Muscle layer of duodenum (tissue), 2 donors: ENCODE data around the gene HDAC4.

Source experiments
- H3K27ac ChIP-seq: one replicate; pipeline ENCODE4 v1.7.0; 2013; ENCODE audit warnings: mild to moderate bottlenecking, low read length
- H3K27me3 ChIP-seq: one replicate; pipeline ENCODE4 v1.7.0; 2013; ENCODE audit warnings: low read depth, mild to moderate bottlenecking, control low read depth, low read length
- H3K36me3 ChIP-seq, 2 donors: one replicate each; pipeline ENCODE4 v1.7.0; 2013; ENCODE audit warnings: low read length in 2 of 2, control low read depth in 1 of 2, mild to moderate bottlenecking in 1 of 2; ENCODE audit not compliant: insufficient read depth in 2 of 2, control insufficient read depth in 1 of 2
- H3K4me1 ChIP-seq, 2 donors: one replicate each; pipeline ENCODE4 v1.7.0; 2013; ENCODE audit warnings: low read length in 2 of 2, mild to moderate bottlenecking in 2 of 2, control low read depth in 1 of 2, moderate library complexity in 1 of 2; ENCODE audit not compliant: insufficient read depth in 2 of 2, control insufficient read depth in 1 of 2
- H3K4me3 ChIP-seq, 2 donors: one replicate each; pipeline ENCODE4 v1.7.0; 2013; ENCODE audit warnings: low read length in 2 of 2, low read depth in 1 of 2, mild to moderate bottlenecking in 1 of 2
- H3K9me3 ChIP-seq, 2 donors: one replicate each; pipeline ENCODE4 v1.7.0; 2013; ENCODE audit warnings: low read length in 2 of 2, control low read depth in 1 of 2, mild to moderate bottlenecking in 1 of 2; ENCODE audit not compliant: control insufficient read depth in 1 of 2
- donor health status: healthy.

The HDAC4 gene

GRCh38 chr2:239019183-239019581 is 381.6 kb downstream of the HDAC4 start:
- no peaks in the 10 kb centered on the region for H3K27me3 ChIP-seq
- no peaks in the 10 kb centered on the region for H3K36me3 ChIP-seq
- no peak overlapping the region for H3K4me3 ChIP-seq
- no peak overlapping the region for H3K27ac ChIP-seq
- H3K4me1 ChIP-seq = peaks cover 0 to 17% of the 10 kb centered on the region in 2 donors
- no peaks in the 10 kb centered on the region for H3K9me3 ChIP-seq

DNA sequence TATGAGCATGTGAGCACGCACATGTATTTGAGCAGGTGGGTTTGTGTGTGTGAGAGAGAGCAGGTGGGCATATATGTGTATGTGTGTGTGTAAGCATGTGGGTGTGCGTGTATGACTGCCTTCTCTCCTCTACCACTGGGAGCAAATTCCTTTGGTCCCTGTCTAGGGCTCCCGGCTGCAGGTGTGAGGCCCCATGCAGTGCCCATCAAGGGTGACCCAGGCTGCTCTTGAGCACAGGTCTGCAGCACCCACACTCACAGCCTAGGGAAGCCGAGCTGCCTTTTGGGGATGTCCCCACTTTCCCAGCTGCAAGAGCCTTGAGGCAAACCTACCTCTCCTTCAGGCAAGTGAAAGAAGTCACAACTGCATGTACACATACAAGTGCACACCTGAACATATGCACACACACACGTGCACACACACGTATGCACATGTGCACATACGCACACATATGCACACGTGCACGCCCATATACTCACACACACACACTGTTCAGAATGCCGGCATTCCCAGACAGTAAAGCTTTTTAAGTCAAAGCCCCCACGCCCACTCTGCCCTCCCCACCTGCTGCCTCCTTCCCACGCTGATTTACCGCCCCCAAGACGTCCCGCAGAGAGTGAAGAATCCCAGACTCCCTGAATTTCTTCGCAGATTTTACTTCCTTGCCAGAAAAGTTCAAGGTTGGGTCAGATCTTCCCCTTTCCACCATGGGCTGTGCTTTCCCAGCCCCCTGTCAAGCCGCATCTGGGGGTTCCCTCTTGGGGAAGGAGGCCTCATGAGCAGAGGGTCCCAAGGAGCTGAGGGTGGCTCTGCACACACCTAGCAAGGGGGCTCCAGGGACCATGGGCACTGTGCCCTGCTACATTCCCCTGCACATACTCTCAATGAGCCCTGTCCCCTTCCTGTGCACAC is 382.3 kb downstream of the HDAC4 start:
- no peaks in the 10 kb centered on the region for H3K36me3 ChIP-seq
- H3K4me3 ChIP-seq = no peak overlapping the region
- H3K27me3 ChIP-seq = no peaks in the 10 kb centered on the region

GRCh38 chr2:239017491-239018098 is 383.2 kb downstream of the HDAC4 start:
- Histone ChIP-seq H3K27me3 (no peaks in the 10 kb centered on the region), H3K36me3 (no peaks in the 10 kb centered on the region), H3K4me3 (no peak overlapping the region), H3K4me1 (peaks cover 0 to 17% of the 10 kb centered on the region in 2 donors), H3K9me3 (no peaks in the 10 kb centered on the region), H3K27ac (no peak overlapping the region)

More for the DNA sequence above, 382.3 kb downstream of the HDAC4 start:
- Histone ChIP-seq H3K27ac (no peak overlapping the region), H3K4me1 (peaks cover 0 to 17% of the 10 kb centered on the region in 2 donors), H3K9me3 (no peaks in the 10 kb centered on the region)

DNA sequence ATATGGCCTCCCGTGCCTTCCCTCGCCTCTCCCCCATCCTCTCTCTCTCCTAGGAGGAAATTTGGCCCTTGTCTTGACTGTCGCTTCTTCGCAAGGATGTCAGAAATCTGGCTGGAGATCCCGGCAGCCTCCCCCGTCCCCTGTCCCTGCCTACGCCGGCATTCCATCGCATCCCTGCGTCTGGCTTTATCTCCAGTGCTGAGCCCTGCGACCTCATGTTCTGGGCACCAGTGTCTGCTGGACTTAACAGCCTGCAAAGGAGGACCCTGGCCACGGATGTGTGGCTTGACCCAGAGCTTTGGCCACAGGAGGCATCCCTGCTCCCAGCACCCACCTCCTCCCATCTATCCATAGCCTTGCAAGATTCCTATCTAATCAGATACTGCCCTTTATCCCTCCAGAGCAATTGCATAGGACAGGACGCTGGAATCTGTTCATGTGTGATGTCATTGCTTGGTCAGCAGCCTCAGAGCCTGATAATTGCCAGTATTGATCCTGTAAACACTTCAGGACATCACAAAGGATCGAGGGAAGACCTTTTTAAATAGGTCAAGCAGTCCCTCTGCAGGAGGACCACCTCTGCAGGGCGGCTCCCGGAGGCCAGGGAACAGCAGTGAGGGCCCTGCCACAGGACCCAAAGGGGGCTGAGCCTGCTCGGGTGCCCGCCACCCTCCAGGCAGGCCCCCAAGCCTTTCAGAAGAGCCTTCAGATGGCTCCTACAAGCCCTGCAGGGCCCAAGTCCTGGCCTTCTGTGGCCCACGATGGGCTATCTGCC is 384.7 kb downstream of the HDAC4 start:
- Histone ChIP-seq H3K27ac (no peak overlapping the region), H3K36me3 (no peaks in the 10 kb centered on the region), H3K4me3 (no peak overlapping the region), H3K27me3 (no peaks in the 10 kb centered on the region), H3K9me3 (no peaks in the 10 kb centered on the region), H3K4me1 (peaks cover 0 to 17% of the 10 kb centered on the region in 2 donors)

GRCh38 chr2:239015218-239015900 is 385.5 kb downstream of the HDAC4 start:
- H3K9me3 ChIP-seq = no peaks in the 10 kb centered on the region
- no peak overlapping the region for H3K27ac ChIP-seq
- H3K36me3 ChIP-seq = no peaks in the 10 kb centered on the region
- no peak overlapping the region for H3K4me3 ChIP-seq
- no peaks in the 10 kb centered on the region for H3K27me3 ChIP-seq
- H3K4me1 ChIP-seq = peaks cover 0 to 17% of the 10 kb centered on the region in 2 donors

DNA sequence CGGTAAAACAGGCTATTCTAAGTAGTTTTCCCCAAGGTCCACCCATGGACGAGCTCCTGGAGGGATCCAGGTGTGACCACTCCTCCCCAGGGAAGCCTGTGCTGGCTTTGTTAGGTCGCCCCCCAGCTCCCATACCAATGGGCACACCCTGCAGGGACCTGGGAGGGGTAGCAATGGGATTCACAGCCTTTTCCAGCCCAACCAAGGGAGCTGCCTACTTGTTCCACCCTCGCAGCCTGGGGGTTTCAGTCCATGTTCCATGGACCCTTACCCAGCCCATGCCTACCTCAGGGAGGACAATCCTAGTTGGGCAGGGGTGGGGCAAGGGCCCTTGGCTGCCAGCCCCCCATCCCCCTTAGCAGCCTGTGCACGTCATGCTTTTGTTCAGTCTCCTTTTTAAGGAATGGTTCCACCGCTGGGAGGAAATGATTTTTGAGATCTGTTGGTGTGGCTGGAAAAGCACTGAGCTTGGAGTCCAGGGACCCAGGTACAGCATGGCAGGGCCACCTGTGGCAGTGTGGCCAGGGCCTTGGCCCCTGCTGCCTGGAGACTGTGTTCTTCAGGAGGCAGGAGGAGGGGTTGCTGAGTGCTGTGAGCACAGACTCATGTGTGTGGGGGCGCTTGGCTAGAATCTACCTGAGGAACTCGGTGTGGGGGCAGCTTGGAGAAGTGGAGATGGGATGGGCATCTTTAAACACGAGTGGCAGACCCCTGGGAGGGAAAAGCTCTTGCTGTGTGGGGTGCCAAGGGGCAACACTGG is 386.2 kb downstream of the HDAC4 start:
- no peaks in the 10 kb centered on the region for H3K36me3 ChIP-seq
- no peak overlapping the region for H3K4me3 ChIP-seq
- H3K9me3 ChIP-seq = no peaks in the 10 kb centered on the region
- H3K4me1 ChIP-seq = peaks cover 0 to 17% of the 10 kb centered on the region in 2 donors
- no peaks in the 10 kb centered on the region for H3K27me3 ChIP-seq
- no peak overlapping the region for H3K27ac ChIP-seq

- Histone ChIP-seq H3K36me3 (no peaks in the 10 kb centered on the region), H3K9me3 (no peaks in the 10 kb centered on the region), H3K27me3 (no peaks in the 10 kb centered on the region), H3K27ac (no peak overlapping the region), H3K4me1 (peaks cover 0 to 11% of the 10 kb centered on the region in 2 donors), H3K4me3 (no peak overlapping the region)
Measured at GRCh38 chr2:239013678-239013976, 387.2 kb downstream of the HDAC4 start.

DNA sequence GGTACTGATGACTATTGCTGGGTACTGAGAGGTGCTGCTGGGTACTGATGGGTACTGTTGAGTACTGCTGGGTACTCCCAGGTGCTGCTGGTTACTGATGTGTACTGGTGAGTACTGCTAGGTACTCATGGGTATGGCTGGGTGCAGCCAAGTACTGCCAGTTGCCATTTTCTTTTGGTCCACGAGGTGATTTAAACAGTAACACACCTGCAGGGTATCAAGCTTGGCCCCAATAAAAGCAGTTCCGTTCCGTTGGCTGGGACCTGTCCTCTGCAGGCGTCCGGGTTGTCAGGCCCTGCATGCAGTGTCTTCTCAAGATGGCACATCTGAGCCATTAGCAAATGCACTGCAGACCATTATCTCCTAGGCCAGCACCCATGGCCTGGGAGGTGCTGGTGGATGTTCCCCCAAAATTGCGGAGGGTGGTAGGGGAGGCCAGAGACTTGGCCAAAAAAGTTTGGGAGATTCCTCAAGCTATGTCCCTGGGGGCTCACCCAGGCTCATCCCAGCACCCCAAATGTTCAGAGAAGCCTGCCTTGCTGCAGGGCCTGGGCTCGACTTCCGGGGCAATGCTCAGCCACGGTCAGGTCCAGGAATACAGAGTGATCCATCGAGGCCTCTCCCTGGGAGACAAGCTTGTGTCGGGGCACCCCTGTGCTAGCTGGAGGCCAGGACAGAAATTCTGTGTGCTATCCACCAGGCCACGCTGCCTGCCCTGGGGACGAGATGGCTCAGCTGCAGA is 387.7 kb downstream of the HDAC4 start:
- no peak overlapping the region for H3K27ac ChIP-seq
- no peak overlapping the region for H3K4me3 ChIP-seq
- peaks cover 0 to 7% of the 10 kb centered on the region in 2 donors for H3K4me1 ChIP-seq
- no peaks in the 10 kb centered on the region for H3K27me3 ChIP-seq
- no peaks in the 10 kb centered on the region for H3K9me3 ChIP-seq
- no peaks in the 10 kb centered on the region for H3K36me3 ChIP-seq

DNA sequence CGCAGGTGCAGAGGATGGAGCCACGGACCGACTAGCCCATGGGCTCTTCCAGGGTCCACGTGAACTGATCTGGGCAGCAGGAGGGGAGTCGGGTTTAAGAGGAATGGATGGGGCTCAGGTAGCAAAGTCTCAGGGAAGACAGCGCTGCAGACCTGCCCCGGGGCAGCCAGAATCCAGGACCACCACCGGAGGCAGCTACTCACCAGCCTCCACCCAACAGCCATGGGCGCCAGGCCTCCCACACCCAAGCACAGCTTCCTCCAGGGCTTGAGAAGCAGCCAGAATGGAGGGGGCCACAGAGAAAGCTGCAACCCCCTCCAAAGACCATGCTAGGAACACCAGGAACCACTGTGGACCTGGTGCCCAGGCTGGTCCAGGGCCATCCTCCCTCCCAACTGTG is 388.6 kb downstream of the HDAC4 start:
- Histone ChIP-seq H3K4me3 (no peak overlapping the region), H3K4me1 (peaks cover 0 to 7% of the 10 kb centered on the region in 2 donors), H3K27me3 (no peaks in the 10 kb centered on the region), H3K36me3 (no peaks in the 10 kb centered on the region), H3K27ac (no peak overlapping the region), H3K9me3 (no peaks in the 10 kb centered on the region)

GRCh38 chr2:239009589-239009961 is 391.2 kb downstream of the HDAC4 start:
- Histone ChIP-seq H3K9me3 (no peaks in the 10 kb centered on the region), H3K4me3 (no peak overlapping the region), H3K27me3 (no peaks in the 10 kb centered on the region), H3K36me3 (no peaks in the 10 kb centered on the region), H3K4me1 (no peaks in the 10 kb centered on the region), H3K27ac (no peak overlapping the region)
